IMR-90 (cell line): ENCODE data around the gene DSN1. TPM values are rescaled to one million over a fixed set of nuclear protein-coding genes. Genes with fewer than 3 reads are reported as not detected.

Experiments used
- ATAC-seq: fragments of 200-7000 bp; cut with Tn5 transposase; 2 replicates; pipeline ENCODE4 v1.9.1; 2020; ENCODE audit warnings: low read depth, mild to moderate bottlenecking, moderate library complexity
- BruUV-seq: library from RNA; stranded (reverse); fragments of 400-500 nt; replicated peaks from 2 replicates; lab custom pipeline; 2021; lab: Mats Ljungman, UMichigan
- CTCF ChIA-PET: fragments of 300-600 bp; formaldehyde crosslinking; extraction: SDS; loops from one replicate; lab custom pipeline; 2021; ENCODE audit warnings: antibody characterized with exemption; lab: Yijun Ruan, JAX
- POLR2A ChIA-PET: fragments of 300-600 bp; sonication (Branson Sonifier 250); formaldehyde crosslinking; loops from one replicate; lab custom pipeline; 2022; ENCODE audit warnings: antibody characterized with exemption; ENCODE audit not compliant: unreplicated experiment; lab: Charles Lee
- DNase-seq: peaks from one replicate; pipeline ENCODE4 v3.0.0; 2013
- H2AFZ ChIP-seq: replicated peaks from 2 replicates; pipeline ENCODE3; 2013; ENCODE audit warnings: low read length, mild to moderate bottlenecking; ENCODE audit not compliant: poor library complexity
- H2AK5ac ChIP-seq: 2 replicates; pipeline ENCODE4 v1.6.1; 2013; ENCODE audit warnings: low read depth, low read length, inconsistent platforms
- H2AK9ac ChIP-seq: replicated peaks from 2 replicates; pipeline ENCODE3; 2013; ENCODE audit warnings: mild to moderate bottlenecking, low read depth, low read length, moderate library complexity; ENCODE audit not compliant: poor library complexity
- H2BK120ac ChIP-seq: 2 replicates; pipeline ENCODE4 v1.6.1; 2013; ENCODE audit warnings: low read depth, low read length, inconsistent platforms
- H2BK15ac ChIP-seq: 3 replicates; pipeline ENCODE4 v1.6.1; 2013; ENCODE audit warnings: low read depth, low read length, inconsistent platforms
- H2BK20ac ChIP-seq: 2 replicates; pipeline ENCODE4 v1.6.1; 2013; ENCODE audit warnings: low read depth, mild to moderate bottlenecking, inconsistent platforms, low read length, moderate library complexity
- H2BK5ac ChIP-seq: 2 replicates; pipeline ENCODE4 v1.6.1; 2013; ENCODE audit warnings: mild to moderate bottlenecking, low read depth, low read length, inconsistent platforms; ENCODE audit not compliant: poor library complexity, severe bottlenecking
- H3K14ac ChIP-seq: replicated peaks from 2 replicates; pipeline ENCODE4 v1.6.1; 2013; ENCODE audit warnings: low read depth, low read length, inconsistent platforms
- H3K18ac ChIP-seq: 2 replicates; pipeline ENCODE4 v1.6.1; 2013; ENCODE audit warnings: low read depth, low read length, control low read depth
- H3K23ac ChIP-seq: 2 replicates; pipeline ENCODE4 v1.6.1; 2013; ENCODE audit warnings: low read depth, low read length, inconsistent platforms
- H3K27ac ChIP-seq: 2 replicates; pipeline ENCODE4 v1.5.1; 2013; ENCODE audit warnings: mild to moderate bottlenecking, control low read depth, low read length; ENCODE audit not compliant: insufficient read depth
- H3K27me3 ChIP-seq: 2 replicates; pipeline ENCODE4 v1.6.1; 2013; ENCODE audit warnings: low read length; ENCODE audit not compliant: control insufficient read depth, insufficient read depth
- H3K36me3 ChIP-seq: 2 replicates; pipeline ENCODE4 v1.6.1; 2013; ENCODE audit warnings: low read length, mixed read lengths; ENCODE audit not compliant: control insufficient read depth, insufficient read depth
- H3K4ac ChIP-seq: 2 replicates; pipeline ENCODE4 v1.6.1; 2013; ENCODE audit warnings: low read depth, low read length, inconsistent platforms
- H3K4me1 ChIP-seq: 2 replicates; pipeline ENCODE4 v1.6.1; 2013; ENCODE audit warnings: low read length, mixed read lengths; ENCODE audit not compliant: control insufficient read depth, insufficient read depth
- H3K4me2 ChIP-seq: 2 replicates; pipeline ENCODE4 v1.6.1; 2013; ENCODE audit warnings: low read depth, mild to moderate bottlenecking, control low read depth, low read length, moderate library complexity
- H3K4me3 ChIP-seq: 2 replicates; pipeline ENCODE4 v1.5.1; 2013; ENCODE audit warnings: low read depth, mild to moderate bottlenecking, control low read depth, low read length, moderate library complexity; ENCODE audit not compliant: insufficient read depth
- H3K56ac ChIP-seq: 2 replicates; pipeline ENCODE4 v1.6.1; 2013; ENCODE audit warnings: low read length, inconsistent platforms; ENCODE audit not compliant: insufficient read depth; ENCODE audit errors: extremely low read depth
- H3K79me1 ChIP-seq, 2 experiments: 2 replicates each; pipeline ENCODE4 v1.6.1; 2013; ENCODE audit warnings: low read length in 2 of 2, inconsistent platforms in 1 of 2, low read depth in 1 of 2
- H3K9ac ChIP-seq: 2 replicates; pipeline ENCODE4 v1.6.1; 2013; ENCODE audit warnings: low read depth, low read length, control low read depth
- H3K9me1 ChIP-seq: 2 replicates; pipeline ENCODE4 v1.6.1; 2013; ENCODE audit warnings: low read length, inconsistent platforms; ENCODE audit not compliant: insufficient read depth
- H3K9me3 ChIP-seq: 2 replicates; pipeline ENCODE4 v1.6.1; 2013; ENCODE audit warnings: low read length; ENCODE audit not compliant: control insufficient read depth, insufficient read depth
- H4K20me1 ChIP-seq: 2 replicates; pipeline ENCODE4 v1.6.1; 2013; ENCODE audit warnings: low read length, inconsistent platforms; ENCODE audit not compliant: insufficient read depth
- H4K5ac ChIP-seq: 2 replicates; pipeline ENCODE4 v1.6.1; 2013; ENCODE audit warnings: mild to moderate bottlenecking, low read depth, low read length, control low read depth
- H4K8ac ChIP-seq, 2 experiments: 2 replicates each; pipeline ENCODE4 v1.6.1; 2013; ENCODE audit warnings: low read depth in 2 of 2, low read length in 2 of 2, control low read depth in 1 of 2, inconsistent platforms in 1 of 2
- H4K91ac ChIP-seq: 2 replicates; pipeline ENCODE4 v1.6.1; 2013; ENCODE audit warnings: low read depth, low read length, inconsistent platforms; ENCODE audit not compliant: insufficient read depth
- BHLHE40 ChIP-seq: fragments of 150-350 bp; IDR thresholded peaks from 2 replicates; pipeline ENCODE4 v1.6.1; 2016; ENCODE audit warnings: mild to moderate bottlenecking, low read depth, low read length
- CEBPB ChIP-seq: IDR thresholded peaks from 2 replicates; pipeline ENCODE4 v1.6.1; 2012; ENCODE audit warnings: low read depth, low read length, improper control_type of control experiment
- FOS ChIP-seq: fragments of 150-350 bp; IDR thresholded peaks from 2 replicates; pipeline ENCODE4 v1.6.1; 2016; ENCODE audit warnings: low read depth, low read length
- MAFK ChIP-seq: IDR thresholded peaks from 2 replicates; pipeline ENCODE4 v1.6.1; 2012; ENCODE audit warnings: low read depth, low read length, improper control_type of control experiment
- MXI1 ChIP-seq: IDR thresholded peaks from 2 replicates; pipeline ENCODE4 v1.6.1; 2012; ENCODE audit warnings: low read depth, mild to moderate bottlenecking, low read length, moderate library complexity, borderline replicate concordance
- WGBS, 2 experiments: methylation state at CpG; one replicate each; pipeline versions ENCODE4 v1.1.5 to v1.1.7; 2013; ENCODE audit warnings: missing lambda C conversion rate in 2 of 2; ENCODE audit not compliant: insufficient read length in 1 of 2; ENCODE audit errors: extremely low coverage in 2 of 2; 5-methylcytosine and 5-hydroxymethylcytosine counted together
- dilution Hi-C: fragments of 300-500 bp; cut with HindIII; formaldehyde crosslinking; loops from one replicate; pipeline ENCODE4 v1.14.3; 2018; ENCODE audit warnings: low sequenced_read_pairs; ENCODE audit not compliant: unreplicated experiment
- in situ Hi-C: fragments of 300-500 bp; cut with MboI; formaldehyde crosslinking; loops from 3 replicates; pipeline ENCODE4 v1.14.3; 2019; ENCODE audit warnings: low sequenced_read_pairs, inconsistent platforms, mixed read lengths
- intact Hi-C: fragments of 100-400 bp; cut with micrococcal nuclease; formaldehyde crosslinking; loops from 2 replicates; pipeline ENCODE4 v1.10.0; 2022
- polyA plus RNA-seq, 3 experiments: library from polyadenylated mRNA; depleted of rRNA; stranded (reverse); fragments of >200 nt; gene quantifications; 2 replicates each; pipeline ENCODE4 v1.2.3, GENCODE V29; 2012; ENCODE audit warnings: low replicate concordance in 1 of 3
- total RNA-seq: library from RNA; depleted of rRNA; stranded (reverse); fragments of >200 nt; gene quantifications from 2 replicates; pipeline ENCODE4 v1.2.3, GENCODE V29; 2012
- TF ChIP-seq, protein P1 (sequence below): fragments of 150-350 bp; IDR thresholded peaks from 2 replicates; pipeline ENCODE4 v1.6.1; 2017; ENCODE audit warnings: mild to moderate bottlenecking, antibody characterized with exemption, low read length, low read depth

DSN1 gene
- total and polyA plus RNA-seq, 2 of the 4 experiments (the other 2 are of a cell fraction): 10.5 to 16.3 TPM

DNA sequence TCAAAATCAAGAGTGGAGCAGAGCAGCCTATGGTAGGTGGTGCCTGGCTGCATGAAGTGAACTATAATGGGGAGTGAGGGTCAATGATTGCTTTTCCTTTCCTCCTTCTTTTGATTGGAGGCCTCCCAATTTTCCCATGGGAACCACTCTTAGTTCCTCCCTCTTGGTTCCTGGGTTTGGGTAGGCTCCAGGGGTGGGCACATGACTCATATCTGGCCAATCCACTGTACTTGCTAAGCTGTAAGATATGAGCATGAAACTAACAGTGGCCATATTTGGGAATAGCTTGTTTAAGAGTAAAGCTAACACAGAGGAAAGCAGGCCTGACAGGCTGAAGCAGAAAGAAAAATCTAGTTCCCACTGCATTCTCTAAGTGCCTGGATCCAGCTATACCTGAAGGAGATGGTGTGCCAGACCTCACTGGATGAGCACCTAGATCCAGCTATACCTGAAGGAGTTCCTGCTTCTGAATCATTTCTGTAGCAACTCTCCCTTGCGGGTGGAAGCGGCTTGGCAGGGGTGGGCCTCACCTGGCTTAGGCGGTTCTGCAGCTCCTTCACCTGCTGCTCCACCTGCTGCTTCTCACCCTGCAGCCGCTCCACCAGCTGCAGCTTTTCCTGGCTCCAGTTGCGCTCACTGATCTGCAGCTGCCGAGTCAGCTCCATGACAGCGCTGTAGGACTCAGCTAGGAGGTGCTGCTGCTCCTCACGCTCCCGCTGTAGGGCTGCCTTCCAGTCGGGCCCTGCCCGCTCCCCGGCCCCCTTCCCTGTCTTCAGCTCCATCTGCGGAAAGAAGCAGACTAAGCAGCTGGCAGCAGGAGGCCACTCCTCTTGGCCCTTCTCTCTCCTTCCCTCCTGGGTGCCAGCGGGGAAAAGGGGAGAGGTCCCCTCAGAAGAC lies 29.0 kb upstream of the DSN1 start:
- Histone ChIP-seq H3K27ac (peak overlapping the region; percentile 7), H3K4ac (peak overlapping the region; percentile 71), H2AK9ac (peak overlapping the region; percentile 33), H3K9me1 (0 out of 2 replicates have a peak, but pooled peaks cover 7% of the 10 kb centered on the region), H3K4me2 (no peak overlapping the region), H2BK120ac (no peak overlapping the region; the same call in 1 of the 2 replicates), H4K91ac (no peak overlapping the region), H2AK5ac (0 out of 2 replicates have a peak overlapping the region, but pooled peaks have one; percentile 5), H2BK20ac (no peak overlapping the region), H3K36me3 (peaks cover 68% of the 10 kb centered on the region), H3K56ac (no peak overlapping the region), H3K27me3 (no peaks in the 10 kb centered on the region), H3K18ac (no peak overlapping the region), H2AFZ (no peak overlapping the region), H3K23ac (no peak overlapping the region), H3K4me3 (no peak overlapping the region), H3K79me1 (peaks cover 42 to 66% of the 10 kb centered on the region in 2 experiments), H4K20me1 (0 out of 2 replicates have a peak, but pooled peaks cover 3% of the 10 kb centered on the region), H4K8ac (peak overlapping the region in 1 of 2 experiments; percentile 85; a peak in 1 of 4 replicates), H3K9me3 (no peaks in the 10 kb centered on the region), H4K5ac (no peak overlapping the region), H3K4me1 (0 out of 2 replicates have a peak, but pooled peaks cover 2% of the 10 kb centered on the region), H2BK5ac (no peak overlapping the region), H3K14ac (no peak overlapping the region), H3K9ac (no peak overlapping the region), H2BK15ac (no peak overlapping the region)
- ATAC-seq (peak; percentile 96), DNase-seq (peak; percentile 90)
- in situ Hi-C loops (loop anchor here (25.0 kb wide), 1 partner anchor 90 kb away; no protein-coding TSS in a partner anchor), dilution Hi-C loops (loop anchor here (10.0 kb wide), 1 partner anchor 62 kb away; a partner anchor contains a TSS), intact Hi-C loops (no loop called here)
- 98% methylated on average over 11 of the region's 14 CpGs; no CpG with 5 or more reads in 1 of the 2 experiments for WGBS, 2 experiments
- BruUV-seq: no TSS peak
- POLR2A ChIA-PET: no interaction called here
- CTCF ChIA-PET: interaction anchor here (0.5 kb wide), 1 partner anchor 176 kb away, joined by 4 read pairs; no protein-coding TSS in a partner anchor
- TF ChIP-seq MAFK: no peak
- no peak for TF ChIP-seq BHLHE40
- TF ChIP-seq, protein P1, sequence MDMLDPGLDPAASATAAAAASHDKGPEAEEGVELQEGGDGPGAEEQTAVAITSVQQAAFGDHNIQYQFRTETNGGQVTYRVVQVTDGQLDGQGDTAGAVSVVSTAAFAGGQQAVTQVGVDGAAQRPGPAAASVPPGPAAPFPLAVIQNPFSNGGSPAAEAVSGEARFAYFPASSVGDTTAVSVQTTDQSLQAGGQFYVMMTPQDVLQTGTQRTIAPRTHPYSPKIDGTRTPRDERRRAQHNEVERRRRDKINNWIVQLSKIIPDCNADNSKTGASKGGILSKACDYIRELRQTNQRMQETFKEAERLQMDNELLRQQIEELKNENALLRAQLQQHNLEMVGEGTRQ: peak; percentile 91
- 0 out of 2 replicates have a peak, but pooled peaks have one; percentile 23 for TF ChIP-seq FOS
- TF ChIP-seq CEBPB: no peak
- no peak for TF ChIP-seq MXI1
